K562 (cell line): ENCODE data around the gene PSEN1.

Experiments
- JUND ChIP-seq, 2 experiments: IDR thresholded peaks; 2 replicates in 1 of 2; 3 replicates in 1 of 2; pipeline ENCODE4 v1.6.1; 2011; ENCODE audit warnings: borderline replicate concordance in 2 of 2, low read depth in 2 of 2, low read length in 2 of 2, improper control_type of control experiment in 1 of 2, missing biosample characterization in 1 of 2, missing genetic modification characterization in 1 of 2, missing genetic modification reagents in 1 of 2
- ZNF24 ChIP-seq: fragments of 450-650 bp; IDR thresholded peaks from 2 replicates; pipeline ENCODE4 v1.6.1; 2016
- ZNF778 ChIP-seq: fragments of 450-650 bp; formaldehyde crosslinking; IDR thresholded peaks from 2 replicates; pipeline ENCODE4 v1.4.0; 2020; ENCODE audit warnings: mild to moderate bottlenecking, moderate library complexity
- ZNF830 ChIP-seq: fragments of 250-450 bp; sonication (Bioruptor Pico); IDR thresholded peaks from 2 replicates; pipeline ENCODE4 v1.5.0; 2021; ENCODE audit warnings: mild to moderate bottlenecking
- TF ChIP-seq, protein P1 (sequence below): fragments of 450-650 bp; IDR thresholded peaks from 2 replicates; pipeline ENCODE4 v1.6.1; 2017; ENCODE audit warnings: antibody characterized with exemption, mild to moderate bottlenecking
- TF ChIP-seq, protein P2 (sequence below): sonication (generic); formaldehyde crosslinking; IDR thresholded peaks from 2 replicates; pipeline ENCODE4 v1.9.0; 2022; ENCODE audit warnings: mild to moderate bottlenecking, missing genetic modification reagents
- TF ChIP-seq, protein P3 (sequence below): fragments of 450-650 bp; IDR thresholded peaks from 2 replicates; pipeline ENCODE4 v1.7.1; 2018; ENCODE audit warnings: mild to moderate bottlenecking, low read depth; ENCODE audit not compliant: partially characterized antibody
- TF ChIP-seq, protein P4 (sequence below): IDR thresholded peaks from 3 replicates; pipeline ENCODE4 v1.6.1; 2011; ENCODE audit warnings: borderline replicate concordance, mild to moderate bottlenecking, moderate library complexity; ENCODE audit not compliant: insufficient read length; ENCODE audit errors: extremely low read depth

DNA sequence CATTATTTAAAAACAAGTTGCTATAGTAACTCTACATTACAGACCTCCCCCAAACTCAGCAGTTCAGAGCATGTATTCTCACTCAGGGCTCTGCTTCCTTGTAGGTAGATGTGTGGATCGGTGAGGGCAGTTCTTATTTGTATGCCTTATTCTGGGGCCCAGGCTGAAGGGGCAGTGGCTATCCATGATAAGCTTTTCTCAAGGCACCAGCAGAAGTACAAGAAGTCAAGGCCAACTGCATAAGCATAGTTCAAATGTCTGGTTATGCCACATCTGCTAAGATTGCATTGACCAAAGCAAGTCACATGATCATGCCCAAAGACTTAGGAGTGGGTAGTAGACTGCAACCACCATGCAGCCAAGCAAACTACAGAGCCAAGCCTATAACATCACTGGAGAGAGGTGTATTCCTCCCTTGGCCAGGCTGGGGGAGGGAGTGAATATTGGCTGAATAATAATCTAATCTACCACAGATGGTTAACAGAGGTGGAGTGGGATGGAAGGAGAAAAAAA lies 4.6 kb downstream of the PSEN1 start:
- TF ChIP-seq, protein P1, sequence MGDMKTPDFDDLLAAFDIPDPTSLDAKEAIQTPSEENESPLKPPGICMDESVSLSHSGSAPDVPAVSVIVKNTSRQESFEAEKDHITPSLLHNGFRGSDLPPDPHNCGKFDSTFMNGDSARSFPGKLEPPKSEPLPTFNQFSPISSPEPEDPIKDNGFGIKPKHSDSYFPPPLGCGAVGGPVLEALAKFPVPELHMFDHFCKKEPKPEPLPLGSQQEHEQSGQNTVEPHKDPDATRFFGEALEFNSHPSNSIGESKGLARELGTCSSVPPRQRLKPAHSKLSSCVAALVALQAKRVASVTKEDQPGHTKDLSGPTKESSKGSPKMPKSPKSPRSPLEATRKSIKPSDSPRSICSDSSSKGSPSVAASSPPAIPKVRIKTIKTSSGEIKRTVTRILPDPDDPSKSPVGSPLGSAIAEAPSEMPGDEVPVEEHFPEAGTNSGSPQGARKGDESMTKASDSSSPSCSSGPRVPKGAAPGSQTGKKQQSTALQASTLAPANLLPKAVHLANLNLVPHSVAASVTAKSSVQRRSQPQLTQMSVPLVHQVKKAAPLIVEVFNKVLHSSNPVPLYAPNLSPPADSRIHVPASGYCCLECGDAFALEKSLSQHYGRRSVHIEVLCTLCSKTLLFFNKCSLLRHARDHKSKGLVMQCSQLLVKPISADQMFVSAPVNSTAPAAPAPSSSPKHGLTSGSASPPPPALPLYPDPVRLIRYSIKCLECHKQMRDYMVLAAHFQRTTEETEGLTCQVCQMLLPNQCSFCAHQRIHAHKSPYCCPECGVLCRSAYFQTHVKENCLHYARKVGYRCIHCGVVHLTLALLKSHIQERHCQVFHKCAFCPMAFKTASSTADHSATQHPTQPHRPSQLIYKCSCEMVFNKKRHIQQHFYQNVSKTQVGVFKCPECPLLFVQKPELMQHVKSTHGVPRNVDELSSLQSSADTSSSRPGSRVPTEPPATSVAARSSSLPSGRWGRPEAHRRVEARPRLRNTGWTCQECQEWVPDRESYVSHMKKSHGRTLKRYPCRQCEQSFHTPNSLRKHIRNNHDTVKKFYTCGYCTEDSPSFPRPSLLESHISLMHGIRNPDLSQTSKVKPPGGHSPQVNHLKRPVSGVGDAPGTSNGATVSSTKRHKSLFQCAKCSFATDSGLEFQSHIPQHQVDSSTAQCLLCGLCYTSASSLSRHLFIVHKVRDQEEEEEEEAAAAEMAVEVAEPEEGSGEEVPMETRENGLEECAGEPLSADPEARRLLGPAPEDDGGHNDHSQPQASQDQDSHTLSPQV = no peak
- TF ChIP-seq, protein P2, sequence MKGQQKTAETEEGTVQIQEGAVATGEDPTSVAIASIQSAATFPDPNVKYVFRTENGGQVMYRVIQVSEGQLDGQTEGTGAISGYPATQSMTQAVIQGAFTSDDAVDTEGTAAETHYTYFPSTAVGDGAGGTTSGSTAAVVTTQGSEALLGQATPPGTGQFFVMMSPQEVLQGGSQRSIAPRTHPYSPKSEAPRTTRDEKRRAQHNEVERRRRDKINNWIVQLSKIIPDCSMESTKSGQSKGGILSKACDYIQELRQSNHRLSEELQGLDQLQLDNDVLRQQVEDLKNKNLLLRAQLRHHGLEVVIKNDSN (CRISPR knock-in tag) = no peak
- TF ChIP-seq, protein P3, sequence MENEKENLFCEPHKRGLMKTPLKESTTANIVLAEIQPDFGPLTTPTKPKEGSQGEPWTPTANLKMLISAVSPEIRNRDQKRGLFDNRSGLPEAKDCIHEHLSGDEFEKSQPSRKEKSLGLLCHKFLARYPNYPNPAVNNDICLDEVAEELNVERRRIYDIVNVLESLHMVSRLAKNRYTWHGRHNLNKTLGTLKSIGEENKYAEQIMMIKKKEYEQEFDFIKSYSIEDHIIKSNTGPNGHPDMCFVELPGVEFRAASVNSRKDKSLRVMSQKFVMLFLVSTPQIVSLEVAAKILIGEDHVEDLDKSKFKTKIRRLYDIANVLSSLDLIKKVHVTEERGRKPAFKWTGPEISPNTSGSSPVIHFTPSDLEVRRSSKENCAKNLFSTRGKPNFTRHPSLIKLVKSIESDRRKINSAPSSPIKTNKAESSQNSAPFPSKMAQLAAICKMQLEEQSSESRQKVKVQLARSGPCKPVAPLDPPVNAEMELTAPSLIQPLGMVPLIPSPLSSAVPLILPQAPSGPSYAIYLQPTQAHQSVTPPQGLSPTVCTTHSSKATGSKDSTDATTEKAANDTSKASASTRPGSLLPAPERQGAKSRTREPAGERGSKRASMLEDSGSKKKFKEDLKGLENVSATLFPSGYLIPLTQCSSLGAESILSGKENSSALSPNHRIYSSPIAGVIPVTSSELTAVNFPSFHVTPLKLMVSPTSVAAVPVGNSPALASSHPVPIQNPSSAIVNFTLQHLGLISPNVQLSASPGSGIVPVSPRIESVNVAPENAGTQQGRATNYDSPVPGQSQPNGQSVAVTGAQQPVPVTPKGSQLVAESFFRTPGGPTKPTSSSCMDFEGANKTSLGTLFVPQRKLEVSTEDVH = no peak
- TF ChIP-seq, protein P4, sequence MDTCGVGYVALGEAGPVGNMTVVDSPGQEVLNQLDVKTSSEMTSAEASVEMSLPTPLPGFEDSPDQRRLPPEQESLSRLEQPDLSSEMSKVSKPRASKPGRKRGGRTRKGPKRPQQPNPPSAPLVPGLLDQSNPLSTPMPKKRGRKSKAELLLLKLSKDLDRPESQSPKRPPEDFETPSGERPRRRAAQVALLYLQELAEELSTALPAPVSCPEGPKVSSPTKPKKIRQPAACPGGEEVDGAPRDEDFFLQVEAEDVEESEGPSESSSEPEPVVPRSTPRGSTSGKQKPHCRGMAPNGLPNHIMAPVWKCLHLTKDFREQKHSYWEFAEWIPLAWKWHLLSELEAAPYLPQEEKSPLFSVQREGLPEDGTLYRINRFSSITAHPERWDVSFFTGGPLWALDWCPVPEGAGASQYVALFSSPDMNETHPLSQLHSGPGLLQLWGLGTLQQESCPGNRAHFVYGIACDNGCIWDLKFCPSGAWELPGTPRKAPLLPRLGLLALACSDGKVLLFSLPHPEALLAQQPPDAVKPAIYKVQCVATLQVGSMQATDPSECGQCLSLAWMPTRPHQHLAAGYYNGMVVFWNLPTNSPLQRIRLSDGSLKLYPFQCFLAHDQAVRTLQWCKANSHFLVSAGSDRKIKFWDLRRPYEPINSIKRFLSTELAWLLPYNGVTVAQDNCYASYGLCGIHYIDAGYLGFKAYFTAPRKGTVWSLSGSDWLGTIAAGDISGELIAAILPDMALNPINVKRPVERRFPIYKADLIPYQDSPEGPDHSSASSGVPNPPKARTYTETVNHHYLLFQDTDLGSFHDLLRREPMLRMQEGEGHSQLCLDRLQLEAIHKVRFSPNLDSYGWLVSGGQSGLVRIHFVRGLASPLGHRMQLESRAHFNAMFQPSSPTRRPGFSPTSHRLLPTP = no peak
- no peak for TF ChIP-seq JUND (IDR thresholded peaks at IDR 0.05; ENCODE audit: borderline replicate concordance, low read depth, low read length)
- no peak for TF ChIP-seq JUND (tag; IDR thresholded peaks at IDR 0.05; ENCODE audit: borderline replicate concordance, low read depth, low read length)
- no peak for TF ChIP-seq ZNF24
- TF ChIP-seq ZNF830 (CRISPR knock-in tag) = no peak
- TF ChIP-seq ZNF778 (CRISPR knock-in tag) = no peak
